K562 (cell line): ENCODE results near the gene MRPS24.

Experiments
- BRF1 ChIP-seq: IDR thresholded peaks from 3 replicates; pipeline ENCODE4 v1.6.1; 2011; ENCODE audit warnings: borderline replicate concordance, mild to moderate bottlenecking; ENCODE audit not compliant: insufficient read length; ENCODE audit errors: extremely low read depth
- CREB1 ChIP-seq, 2 experiments: sonication (generic) in 1 of 2; formaldehyde crosslinking in 1 of 2; IDR thresholded peaks; 2 replicates each; pipeline versions ENCODE4 v1.6.1 to v1.8.0; 2012 to 2022; ENCODE audit warnings: inconsistent platforms in 1 of 2, mild to moderate bottlenecking in 1 of 2, missing genetic modification reagents in 1 of 2, moderate library complexity in 1 of 2
- CTCF ChIP-seq, 3 experiments: IDR thresholded peaks in 2 of 3; conservative IDR thresholded peaks in 1 of 3; 2 replicates each; pipeline ENCODE4 v1.5.1; 2011 to 2012; ENCODE audit warnings: low read length in 3 of 3, mild to moderate bottlenecking in 3 of 3, control low read depth in 2 of 3, improper control_type of control experiment in 1 of 3, inconsistent platforms in 1 of 3, low read depth in 1 of 3, mixed read lengths in 1 of 3, moderate library complexity in 1 of 3; ENCODE audit not compliant: insufficient read depth in 2 of 3
- EHMT2 ChIP-seq: fragments of 450-650 bp; IDR thresholded peaks from 2 replicates; pipeline ENCODE4 v1.6.1; 2018; ENCODE audit warnings: antibody characterized with exemption
- EZH2 ChIP-seq: IDR thresholded peaks from 2 replicates; pipeline ENCODE4 v1.6.1; 2012; ENCODE audit warnings: low read depth, mild to moderate bottlenecking, inconsistent platforms, low read length, borderline replicate concordance
- NCOA2 ChIP-seq, 2 experiments: fragments of 450-650 bp; IDR thresholded peaks; 2 replicates each; pipeline ENCODE4 v1.6.1; 2018; ENCODE audit warnings: mild to moderate bottlenecking in 2 of 2, moderate library complexity in 1 of 2; ENCODE audit not compliant: partially characterized antibody in 2 of 2
- PHF21A ChIP-seq: fragments of 450-650 bp; IDR thresholded peaks from 2 replicates; pipeline ENCODE4 v1.6.1; 2017; ENCODE audit warnings: low read depth, borderline replicate concordance
- SRSF9 ChIP-seq: fragments of 200-400 bp; formaldehyde crosslinking; IDR thresholded peaks from 2 replicates; pipeline ENCODE4 v1.6.1; 2017; ENCODE audit warnings: low read depth, low read length, borderline replicate concordance
- UBTF ChIP-seq, 2 experiments: IDR thresholded peaks; 2 replicates each; pipeline ENCODE4 v1.6.1; 2012; ENCODE audit warnings: improper control_type of control experiment in 2 of 2, low read depth in 2 of 2, low read length in 2 of 2, borderline replicate concordance in 1 of 2
- ZNF668 ChIP-seq: fragments of 250-450 bp; sonication (Bioruptor Pico); IDR thresholded peaks from 2 replicates; pipeline ENCODE4 v1.8.0; 2022; ENCODE audit warnings: mild to moderate bottlenecking, inconsistent platforms

- TF ChIP-seq PHF21A (no peak), SRSF9 (no peak), EZH2 (no peak), CTCF (IDR thresholded peaks at IDR 0.05 in 2 of 3, conservative IDR thresholded peaks at IDR 0.05 in 1 of 3; ENCODE audit: insufficient read depth in 2 of 3, low read depth in 1 of 3, low read length in 3 of 3) (no peak), UBTF (IDR thresholded peaks at IDR 0.05; ENCODE audit: borderline replicate concordance in 1 of 2, low read depth in 2 of 2, low read length in 2 of 2) (no peak), BRF1 (no peak), CREB1 (IDR thresholded peaks at IDR 0.05) (no peak), CREB1 (CRISPR knock-in tag; IDR thresholded peaks at IDR 0.05) (no peak), EHMT2 (no peak), ZNF668 (no peak), NCOA2 (IDR thresholded peaks at IDR 0.05; ENCODE audit: partially characterized antibody in 2 of 2) (no peak)
Observed at GRCh38 chr7:43880596-43880995, 11.3 kb upstream of the MRPS24 start.
